Kidney epithelial cell (primary cell): Measurements from ENCODE around the gene FDX2. TPM values are rescaled to one million over a fixed set of nuclear protein-coding genes. Genes with fewer than 3 reads are reported as not detected.
"Not testable (repeated sequence)": the region's sequence is repeated elsewhere in the genome, so short reads cannot be mapped to it uniquely, and the experiment has no call there.

Experiments used
- DNase-seq: peaks from one replicate; pipeline ENCODE4 v3.0.0-alpha.2; 2010; ENCODE audit warnings: low read depth
- H3K27me3 ChIP-seq: 2 replicates; pipeline ENCODE4 v1.6.0; 2011; ENCODE audit warnings: low read length; ENCODE audit not compliant: control insufficient read depth, insufficient read depth
- H3K36me3 ChIP-seq: 2 replicates; pipeline ENCODE4 v1.5.1; 2011; ENCODE audit warnings: low read length; ENCODE audit not compliant: control insufficient read depth, insufficient read depth
- H3K4me3 ChIP-seq: 2 replicates; pipeline ENCODE4 v1.5.1; 2011; ENCODE audit warnings: low read depth, mild to moderate bottlenecking, control low read depth, low read length
- total RNA-seq: library from RNA; depleted of rRNA; stranded (reverse); fragments of >200 nt; gene quantifications from 2 replicates; pipeline ENCODE4 v1.2.3, GENCODE V29; 2015
- TF ChIP-seq, protein P1 (sequence below): IDR thresholded peaks from 2 replicates; pipeline ENCODE4 v1.5.1; 2011; ENCODE audit warnings: mild to moderate bottlenecking, moderate library complexity, low read length, control low read depth, inconsistent platforms; ENCODE audit not compliant: insufficient read depth, poor library complexity, severe bottlenecking

FDX2 gene
- total RNA-seq, 1 donor from 2014 or later: 43.5 TPM

DNA sequence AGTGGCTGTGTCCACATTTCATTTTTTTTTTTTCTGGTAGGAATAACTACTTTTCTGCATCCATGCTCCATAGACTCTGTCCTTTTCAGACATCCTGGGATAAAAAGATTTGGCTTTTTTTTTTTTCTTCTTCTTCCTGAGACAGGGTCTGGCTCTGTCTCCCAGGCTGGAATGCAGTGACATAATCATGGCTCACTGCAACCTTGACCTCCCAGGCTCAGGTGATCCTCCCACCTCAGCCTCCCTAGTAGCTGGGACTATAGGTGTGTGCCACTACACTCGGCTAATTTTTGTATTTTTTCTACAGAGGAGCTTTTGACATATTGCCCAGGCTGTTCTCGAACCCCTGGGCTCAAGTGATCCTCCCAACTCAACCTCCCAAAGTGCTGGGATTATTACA is 27.7 kb upstream of the FDX2 start:
- TF ChIP-seq, protein P1, sequence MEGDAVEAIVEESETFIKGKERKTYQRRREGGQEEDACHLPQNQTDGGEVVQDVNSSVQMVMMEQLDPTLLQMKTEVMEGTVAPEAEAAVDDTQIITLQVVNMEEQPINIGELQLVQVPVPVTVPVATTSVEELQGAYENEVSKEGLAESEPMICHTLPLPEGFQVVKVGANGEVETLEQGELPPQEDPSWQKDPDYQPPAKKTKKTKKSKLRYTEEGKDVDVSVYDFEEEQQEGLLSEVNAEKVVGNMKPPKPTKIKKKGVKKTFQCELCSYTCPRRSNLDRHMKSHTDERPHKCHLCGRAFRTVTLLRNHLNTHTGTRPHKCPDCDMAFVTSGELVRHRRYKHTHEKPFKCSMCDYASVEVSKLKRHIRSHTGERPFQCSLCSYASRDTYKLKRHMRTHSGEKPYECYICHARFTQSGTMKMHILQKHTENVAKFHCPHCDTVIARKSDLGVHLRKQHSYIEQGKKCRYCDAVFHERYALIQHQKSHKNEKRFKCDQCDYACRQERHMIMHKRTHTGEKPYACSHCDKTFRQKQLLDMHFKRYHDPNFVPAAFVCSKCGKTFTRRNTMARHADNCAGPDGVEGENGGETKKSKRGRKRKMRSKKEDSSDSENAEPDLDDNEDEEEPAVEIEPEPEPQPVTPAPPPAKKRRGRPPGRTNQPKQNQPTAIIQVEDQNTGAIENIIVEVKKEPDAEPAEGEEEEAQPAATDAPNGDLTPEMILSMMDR: no peak
- Histone ChIP-seq H3K36me3 (no peaks in the 10 kb centered on the region), H3K27me3 (no peaks in the 10 kb centered on the region), H3K4me3 (no peak overlapping the region)
- no peak for DNase-seq

DNA sequence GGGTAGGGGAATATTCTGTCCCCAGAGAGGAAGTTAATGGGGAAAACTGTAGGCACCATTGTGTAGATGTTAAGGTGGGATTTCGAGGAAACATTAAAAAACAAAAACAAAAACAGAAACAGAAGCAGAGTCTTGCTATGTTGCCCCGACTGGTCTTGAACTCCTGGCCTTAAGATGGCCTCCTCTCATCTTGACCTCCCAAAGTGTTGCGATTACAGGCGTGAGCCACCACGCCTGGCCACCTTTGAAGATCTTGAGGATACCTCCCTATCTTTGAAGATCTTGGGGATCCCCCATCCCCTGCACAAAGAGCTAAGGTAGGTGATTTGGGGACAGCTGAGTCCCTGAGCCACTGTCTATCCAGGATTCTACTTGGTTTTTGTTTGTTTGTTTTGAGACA is 24.2 kb upstream of the FDX2 start:
- Histone ChIP-seq H3K4me3 (no peak overlapping the region), H3K36me3 (no peaks in the 10 kb centered on the region), H3K27me3 (no peaks in the 10 kb centered on the region)
- DNase-seq: no peak
- TF ChIP-seq, protein P1: no peak

DNA sequence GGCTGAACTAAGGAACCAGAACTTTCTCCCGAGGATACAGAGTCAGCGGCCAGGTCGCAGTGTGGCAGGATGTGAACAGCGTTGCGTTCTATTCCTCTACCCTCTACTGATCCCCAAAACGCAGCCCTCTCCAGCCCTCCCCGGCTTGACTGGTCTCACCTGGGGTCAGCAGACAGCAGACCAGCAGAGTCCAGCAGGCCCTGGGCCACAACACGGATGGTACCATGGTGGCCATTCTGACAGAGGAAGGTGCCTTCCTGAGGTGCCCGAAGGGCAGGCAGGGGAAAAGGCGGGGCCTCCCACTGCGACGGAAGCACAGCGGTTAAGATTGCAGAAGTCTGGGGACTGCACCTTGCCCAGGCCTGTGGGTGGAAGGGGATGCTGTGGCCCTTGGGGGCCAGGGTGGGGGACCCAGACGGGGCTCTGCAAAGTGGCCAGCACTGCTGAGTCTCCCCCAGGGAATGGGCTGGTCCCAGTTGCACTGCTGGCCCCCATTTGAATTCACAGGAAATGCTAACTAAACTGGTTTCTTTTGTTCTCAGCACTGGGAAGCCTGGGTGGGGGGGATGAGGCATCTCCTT is 23.7 kb upstream of the FDX2 start, which contains the start of gene ICAM3:
TSS of gene ICAM3 (minus strand) at position 245 of the 581 bp plus-strand sequence. CDS start at position 235, 10 bp downstream.
- TF ChIP-seq, protein P1: no peak
- no peak for DNase-seq
- no peaks in the 10 kb centered on the region for H3K27me3 ChIP-seq
- H3K36me3 ChIP-seq: no peaks in the 10 kb centered on the region
- H3K4me3 ChIP-seq: no peak within 1 kb of the TSS

DNA sequence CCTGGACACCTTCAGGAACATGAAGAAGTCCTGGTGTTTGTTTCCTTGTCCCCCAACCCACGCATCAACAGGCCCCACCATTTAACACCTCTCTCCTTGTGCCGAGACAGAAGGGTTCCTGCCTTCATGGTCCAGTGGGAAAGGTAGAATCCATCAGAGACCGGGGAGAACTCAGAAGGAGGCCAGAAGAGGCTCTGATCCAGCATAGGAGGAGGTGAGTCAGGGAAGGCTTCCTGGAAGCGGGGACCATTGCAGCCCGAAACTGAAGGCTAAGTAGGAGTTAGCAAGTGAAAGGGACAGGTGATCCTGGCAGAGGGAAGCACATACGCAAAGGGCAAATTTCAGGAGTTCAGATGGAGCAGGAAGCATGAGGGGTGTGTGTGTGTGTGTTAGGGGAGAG is 23.1 kb upstream of the FDX2 start:
- no peaks in the 10 kb centered on the region for H3K36me3 ChIP-seq
- TF ChIP-seq, protein P1: no peak
- H3K4me3 ChIP-seq: no peak overlapping the region
- DNase-seq: no peak
- no peaks in the 10 kb centered on the region for H3K27me3 ChIP-seq

DNA sequence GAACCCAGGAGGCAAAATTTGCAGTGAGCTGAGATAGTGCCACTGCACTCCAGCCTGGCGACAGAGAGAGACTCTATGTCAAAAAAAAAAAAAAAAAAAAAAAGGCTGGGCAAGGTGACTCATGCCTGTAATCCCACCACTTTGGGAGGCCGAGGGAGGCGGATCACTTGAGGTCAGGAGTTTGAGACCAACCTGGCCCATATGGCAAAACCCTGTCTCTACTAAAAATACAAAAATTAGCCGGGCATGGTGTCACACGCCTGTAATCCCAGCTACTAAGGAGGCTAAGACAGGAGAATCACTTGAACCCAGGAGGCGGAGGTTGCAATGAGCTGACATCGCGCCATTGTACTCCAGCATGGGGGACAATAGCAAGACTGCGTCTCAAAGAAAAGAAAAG is 20.9 kb upstream of the FDX2 start:
- not testable (repeated sequence) for H3K36me3 ChIP-seq, H3K27me3 ChIP-seq, DNase-seq, H3K4me3 ChIP-seq

DNA sequence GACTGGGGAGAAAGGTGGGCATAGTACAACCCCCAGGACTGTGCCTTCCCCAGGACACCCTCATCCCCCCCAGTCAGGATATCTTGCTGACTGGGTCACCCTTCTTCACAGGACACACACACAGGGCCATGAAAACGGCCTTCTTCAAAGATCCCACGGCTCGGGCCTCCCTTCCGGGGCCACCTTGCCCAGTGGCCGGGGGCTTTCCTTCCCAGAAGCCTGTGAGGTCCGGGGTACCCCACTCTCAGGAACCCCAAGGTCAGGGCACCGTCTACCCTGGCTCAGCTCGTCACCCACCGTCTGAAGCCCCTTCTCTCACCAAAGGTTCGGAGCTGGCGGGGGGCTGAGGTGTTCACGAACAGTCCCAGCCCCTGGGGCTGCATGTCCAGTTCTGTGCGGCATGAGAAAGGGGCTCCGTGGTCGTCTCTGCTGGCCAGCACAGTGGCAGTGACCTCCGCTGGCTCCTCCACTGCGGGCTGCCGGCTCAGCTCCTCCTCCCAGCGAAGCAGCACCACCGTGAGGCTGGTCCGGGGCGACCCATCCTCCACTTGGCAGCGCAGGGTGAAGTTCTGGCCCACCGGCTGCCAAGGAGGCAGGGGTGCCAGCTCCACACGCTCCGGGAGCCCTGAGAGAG is 19.7 kb upstream of the FDX2 start:
- no peak for DNase-seq
- TF ChIP-seq, protein P1: no peak
- Histone ChIP-seq H3K27me3 (no peaks in the 10 kb centered on the region), H3K36me3 (no peaks in the 10 kb centered on the region), H3K4me3 (no peak overlapping the region)
